Stimulated activated CD4-positive, alpha-beta T cell treated with anti-CD3 and anti-CD28 coated beads, Interleukin-4, amount 100 ng/mL, for 1 hour (primary cell): Measurements from ENCODE around the gene RIT2.

Experiments
- DNase-seq: peaks from one replicate; pipeline ENCODE4 v3.0.0-alpha.2; 2020

RIT2 gene

DNA sequence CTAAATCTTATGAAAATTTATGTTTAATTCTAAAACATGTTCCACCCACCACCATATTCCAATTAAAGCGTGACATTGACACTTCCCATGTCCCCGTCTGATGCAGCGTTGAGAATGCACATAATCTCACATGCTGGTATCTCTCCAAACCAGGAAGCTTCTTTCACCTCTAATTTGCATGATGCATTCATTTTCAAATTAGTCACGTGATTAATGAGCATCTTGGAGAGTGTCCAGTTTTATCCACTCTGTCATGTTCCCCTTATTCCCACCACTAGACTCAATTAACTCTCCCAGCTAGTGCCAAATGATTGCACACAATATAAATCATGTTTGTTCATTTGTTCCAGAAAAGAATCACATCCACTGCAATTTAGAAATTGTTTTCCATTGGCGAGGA lies 105.8 kb downstream of the RIT2 start:
- DNase-seq = no peak

GRCh38 chr18:43007365-43007764 lies 108.1 kb downstream of the RIT2 start:
- DNase-seq = no peak

GRCh38 chr18:43004421-43004820 lies 111.1 kb downstream of the RIT2 start:
- DNase-seq = no peak

GRCh38 chr18:43001821-43002220 lies 113.7 kb downstream of the RIT2 start:
- no peak for DNase-seq

GRCh38 chr18:42996824-42997223 lies 118.7 kb downstream of the RIT2 start:
- no peak for DNase-seq

GRCh38 chr18:42980426-42980825 lies 135.1 kb downstream of the RIT2 start:
- DNase-seq = no peak

DNA sequence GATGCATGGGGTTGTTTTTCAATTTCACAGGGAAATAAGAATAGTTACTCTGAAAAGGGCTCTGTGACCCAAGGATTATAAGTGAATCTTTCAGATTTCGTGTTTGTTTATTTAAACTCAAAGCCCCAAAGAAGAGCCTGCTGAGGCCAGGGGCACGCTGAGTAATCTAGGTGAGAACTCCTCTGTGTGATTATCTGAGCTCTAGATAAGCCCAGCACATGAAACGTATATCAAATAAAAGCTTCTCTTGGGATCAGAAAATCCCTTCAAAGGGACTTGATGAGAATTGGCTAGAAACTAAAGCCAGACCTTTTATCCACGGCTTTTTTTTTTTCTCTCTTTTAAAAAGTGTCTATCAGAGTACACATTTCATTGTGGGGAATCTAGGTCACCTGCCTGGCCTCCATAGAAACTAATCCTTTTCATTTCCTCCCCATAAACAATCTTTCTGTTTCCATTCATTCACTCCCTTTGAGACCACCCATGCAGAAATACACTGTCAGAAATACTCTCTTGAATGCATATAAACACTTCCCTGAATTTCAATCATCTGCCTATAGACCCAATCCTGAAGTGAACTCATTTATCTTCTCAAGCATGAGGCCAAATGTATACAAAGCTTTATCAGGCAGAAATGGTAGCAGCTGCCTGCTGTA lies 137.4 kb downstream of the RIT2 start:
- no peak for DNase-seq

GRCh38 chr18:42976869-42977590 lies 138.5 kb downstream of the RIT2 start:
- no peak for DNase-seq

DNA sequence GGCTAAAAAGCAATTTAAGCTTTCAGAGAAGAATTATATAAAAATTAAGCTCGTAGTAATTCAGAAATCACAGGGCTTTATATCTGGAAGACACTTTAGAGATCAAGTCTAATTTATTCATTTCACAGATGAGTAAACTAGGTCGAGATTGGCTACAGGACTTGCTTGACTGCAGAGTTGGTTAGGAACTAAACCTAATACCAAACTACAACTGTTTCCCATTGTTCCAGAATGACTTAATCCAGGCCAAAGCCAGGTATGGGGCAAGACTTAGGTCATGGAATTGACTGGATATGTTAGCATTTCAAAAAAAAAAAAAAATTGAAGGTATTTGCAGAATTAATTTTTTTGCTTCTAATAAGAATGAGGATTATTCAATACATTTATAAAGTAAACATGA lies 146.1 kb downstream of the RIT2 start:
- DNase-seq = no peak

DNA sequence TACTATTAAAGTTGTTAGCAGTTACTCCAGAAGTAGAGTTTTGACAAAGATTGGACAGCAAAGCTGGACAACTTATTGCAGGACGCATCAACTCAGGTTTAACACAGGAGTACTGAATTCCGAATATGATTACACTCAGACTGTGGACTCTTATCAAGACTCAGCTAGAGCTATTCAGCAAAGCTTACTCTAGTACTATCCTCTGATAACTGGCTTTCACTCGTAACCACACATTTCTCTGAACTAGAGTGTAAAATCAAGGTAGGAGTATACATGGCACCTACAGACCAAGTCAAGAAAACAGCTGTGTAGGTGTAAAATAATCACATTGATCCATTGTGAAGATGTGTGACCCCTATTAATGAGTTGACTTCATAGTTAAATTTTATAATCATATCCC lies 154.2 kb downstream of the RIT2 start:
- no peak for DNase-seq

DNA sequence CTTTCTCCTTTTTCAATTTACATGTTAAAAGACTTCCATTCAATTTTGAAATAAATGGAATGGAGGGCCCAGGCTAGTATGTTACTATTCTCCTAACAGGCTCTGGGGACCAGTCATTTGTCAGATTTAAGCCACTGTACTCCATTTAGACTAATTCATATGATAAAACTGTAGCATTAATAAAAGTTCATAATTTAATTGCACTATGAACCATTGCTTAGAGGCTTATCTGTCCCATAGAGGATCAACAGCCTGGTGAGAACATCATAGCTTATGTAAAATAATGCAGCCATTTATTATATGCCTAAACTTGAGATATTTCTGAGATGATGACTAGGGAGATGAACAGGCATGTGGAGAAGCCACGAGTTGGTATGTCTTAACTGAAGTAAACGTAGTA lies 156.0 kb downstream of the RIT2 start:
- DNase-seq = no peak

DNA sequence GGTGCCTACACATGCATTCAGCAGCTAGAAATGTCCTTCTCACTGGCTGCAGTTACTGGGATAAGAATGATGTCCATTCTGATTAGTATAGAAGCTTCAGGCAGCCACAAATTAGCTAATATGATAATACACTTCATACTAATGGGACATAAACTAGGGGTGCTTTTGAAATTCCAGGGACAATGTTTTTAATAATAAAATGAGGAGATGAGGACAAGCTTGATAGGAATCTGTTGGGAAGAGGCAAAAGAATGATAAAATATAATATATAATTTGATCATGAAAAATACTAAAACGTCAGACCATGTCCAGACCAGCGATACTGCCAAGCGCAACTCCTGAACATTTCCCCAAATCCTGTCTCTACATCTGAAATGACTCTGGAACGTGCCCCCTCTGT lies 157.1 kb downstream of the RIT2 start:
- DNase-seq = no peak

- DNase-seq = no peak
Measured at GRCh38 chr18:42956287-42956686, 159.2 kb downstream of the RIT2 start.

DNA sequence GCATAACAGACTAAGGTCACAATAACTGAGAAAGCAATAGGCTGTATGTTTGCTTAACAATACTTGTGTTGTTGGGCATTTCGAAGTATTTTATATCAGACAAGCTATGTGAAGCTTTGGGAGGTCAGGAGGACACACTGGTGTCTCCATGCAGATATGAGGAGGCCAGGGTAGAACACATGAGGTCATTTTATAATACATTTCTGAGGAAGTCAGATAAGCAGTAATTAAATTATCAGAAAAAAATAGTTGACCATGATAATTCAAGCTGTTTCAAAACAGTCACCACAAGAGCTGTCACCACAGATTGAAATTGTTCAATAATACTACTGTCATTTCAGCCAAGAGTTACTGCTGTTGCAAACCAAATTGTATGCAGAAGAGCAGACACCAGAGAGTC lies 160.6 kb downstream of the RIT2 start:
- DNase-seq = no peak

DNA sequence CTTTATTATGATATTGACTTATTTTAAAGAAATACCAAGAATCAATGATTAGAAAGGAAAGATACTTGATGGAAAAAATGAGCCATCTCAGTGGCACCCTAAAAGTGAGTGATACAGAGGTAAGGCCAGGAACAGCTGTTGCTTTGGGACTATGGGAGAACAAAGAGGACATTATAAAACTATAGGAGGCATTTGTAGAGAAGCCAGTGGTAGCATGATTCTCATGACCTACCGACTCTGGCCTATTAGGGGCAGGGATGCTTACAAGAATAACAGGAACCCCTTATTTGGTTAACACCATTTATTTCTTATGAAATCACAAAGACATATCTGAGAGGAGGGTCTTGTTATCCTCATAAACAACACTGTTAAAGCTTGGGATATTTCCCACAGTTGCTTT lies 162.2 kb downstream of the RIT2 start:
- no peak for DNase-seq

DNA sequence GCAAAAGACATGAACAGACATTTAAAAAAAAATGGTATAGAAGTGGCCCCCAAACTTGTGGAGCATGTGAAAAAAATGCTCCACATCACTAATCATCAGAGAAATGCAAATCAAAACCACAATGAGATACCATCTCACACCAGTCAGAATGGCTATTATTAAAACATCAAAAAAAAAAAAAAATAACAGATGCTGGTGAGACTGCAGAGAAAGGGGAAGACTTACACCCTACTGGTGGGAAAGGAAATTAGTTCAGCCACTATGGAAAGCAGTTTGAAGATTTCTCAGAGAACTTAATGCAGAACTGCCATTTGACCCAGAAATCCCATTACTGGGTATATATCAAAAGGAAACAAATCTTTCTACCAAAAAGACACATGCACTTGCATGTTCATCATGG lies 164.8 kb downstream of the RIT2 start:
- DNase-seq = no peak

DNA sequence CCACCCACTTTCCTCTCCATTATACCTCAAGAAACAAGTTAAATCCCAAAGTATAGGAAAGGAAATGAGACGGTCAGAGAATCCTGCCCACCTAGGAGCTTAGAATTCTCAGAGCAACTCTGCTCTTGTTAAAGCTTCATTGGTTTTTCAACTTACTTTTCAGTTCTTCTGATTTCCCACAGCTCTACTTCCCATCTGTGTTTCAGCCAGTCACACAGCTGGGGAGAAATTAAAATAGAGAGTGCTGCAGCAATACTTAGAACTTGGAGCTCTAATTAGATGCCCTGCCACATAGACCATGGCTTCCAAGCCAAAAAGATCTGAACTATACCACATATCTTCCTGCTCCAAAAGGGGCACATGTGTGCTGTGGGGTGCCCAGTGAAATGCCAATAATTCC lies 166.7 kb downstream of the RIT2 start:
- no peak for DNase-seq

DNA sequence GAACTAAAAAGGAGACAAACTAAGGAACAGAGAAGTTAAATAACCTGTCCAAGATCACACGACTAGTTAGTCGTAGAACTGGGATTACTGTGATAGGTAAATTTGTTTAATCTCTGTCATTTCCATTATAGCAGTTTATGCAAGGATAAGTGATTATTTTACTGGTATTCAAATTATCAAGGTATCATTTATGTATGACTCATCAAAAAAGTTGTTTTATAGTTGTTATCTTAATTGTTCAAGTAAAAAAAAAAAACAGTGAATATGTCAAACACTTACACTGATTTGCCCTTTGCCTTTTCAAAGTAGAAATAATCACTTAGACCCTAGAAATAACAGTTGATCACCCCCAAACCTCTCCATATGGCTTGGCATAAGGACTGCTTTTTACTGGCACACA lies 173.6 kb downstream of the RIT2 start:
- DNase-seq = no peak

GRCh38 chr18:42941021-42941420 lies 174.5 kb downstream of the RIT2 start:
- no peak for DNase-seq

GRCh38 chr18:42937436-42937835 lies 178.0 kb downstream of the RIT2 start:
- DNase-seq = no peak

GRCh38 chr18:42936289-42936688 lies 179.2 kb downstream of the RIT2 start:
- DNase-seq = no peak

DNA sequence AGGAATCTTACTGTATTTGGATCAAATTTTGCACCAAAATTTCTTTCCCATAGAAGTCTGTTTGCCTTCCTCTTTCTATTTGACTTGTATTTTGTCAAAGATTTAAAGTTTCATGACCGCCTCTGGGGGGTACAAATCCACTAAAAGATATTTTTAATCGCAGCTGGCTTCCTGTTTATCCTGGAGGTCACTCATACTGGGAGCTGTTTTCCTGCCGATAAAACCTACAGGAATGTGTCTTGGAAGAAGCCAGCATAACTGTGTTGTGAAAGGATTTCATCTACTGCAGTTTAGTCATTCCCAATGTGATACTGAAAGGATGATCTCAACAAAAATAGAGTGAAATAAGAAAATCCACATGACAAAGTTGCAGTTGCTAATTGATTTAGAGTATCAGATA lies 184.0 kb downstream of the RIT2 start:
- DNase-seq = no peak

- DNase-seq = no peak
Measured at GRCh38 chr18:42929857-42930256, 185.6 kb downstream of the RIT2 start.

DNA sequence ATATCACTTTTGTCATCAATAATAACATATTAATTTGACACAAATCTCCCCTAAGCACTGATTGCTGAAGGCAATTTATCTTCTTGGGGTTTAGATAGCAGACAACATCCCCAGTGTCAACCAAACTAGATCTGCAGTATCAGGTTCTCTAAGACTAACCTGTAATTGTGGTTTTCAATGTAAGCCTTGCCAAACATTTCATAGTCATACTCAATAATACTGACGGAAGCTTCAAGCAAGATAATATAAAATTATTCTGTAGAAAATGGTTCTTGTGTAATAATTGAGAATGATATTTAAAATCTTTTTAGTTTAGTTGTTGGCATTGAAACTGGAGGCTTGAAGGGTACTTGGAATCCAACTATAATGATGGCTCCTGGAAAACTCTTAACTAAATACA lies 186.3 kb downstream of the RIT2 start:
- DNase-seq = no peak

DNA sequence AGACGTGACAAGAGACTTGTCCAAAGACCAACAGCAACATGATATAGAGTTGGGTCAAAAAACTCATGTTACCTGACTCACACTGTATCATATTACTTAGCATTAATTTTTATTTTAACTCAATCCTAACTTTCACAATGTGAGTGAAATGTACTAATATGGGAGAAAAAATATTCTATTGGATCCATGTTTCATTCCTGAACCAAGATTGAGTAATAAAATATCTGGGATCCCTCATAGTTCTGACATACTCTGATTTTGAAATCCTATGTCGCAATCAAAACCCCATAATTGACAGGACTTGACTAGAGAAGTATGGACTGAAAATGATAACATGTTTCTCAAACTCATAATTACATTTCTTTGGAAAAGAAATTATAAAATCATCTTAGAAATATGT lies 190.4 kb downstream of the RIT2 start:
- DNase-seq = no peak
